ENCODE data around the gene TBC1D22A. TPM values are rescaled to one million over a fixed set of nuclear protein-coding genes. Genes with fewer than 3 reads are reported as not detected.
A peak's percentile ranks its signal among the peaks of the same experiment; 100 is the strongest.
"Not testable (repeated sequence)": the region's sequence is repeated elsewhere in the genome, so short reads cannot be mapped to it uniquely, and the experiment has no call there.

Gene TBC1D22A
- total RNA-seq, 4 donors from 2014 or later, result 9.2 to 45.3 (median 22.8) TPM

DNA sequence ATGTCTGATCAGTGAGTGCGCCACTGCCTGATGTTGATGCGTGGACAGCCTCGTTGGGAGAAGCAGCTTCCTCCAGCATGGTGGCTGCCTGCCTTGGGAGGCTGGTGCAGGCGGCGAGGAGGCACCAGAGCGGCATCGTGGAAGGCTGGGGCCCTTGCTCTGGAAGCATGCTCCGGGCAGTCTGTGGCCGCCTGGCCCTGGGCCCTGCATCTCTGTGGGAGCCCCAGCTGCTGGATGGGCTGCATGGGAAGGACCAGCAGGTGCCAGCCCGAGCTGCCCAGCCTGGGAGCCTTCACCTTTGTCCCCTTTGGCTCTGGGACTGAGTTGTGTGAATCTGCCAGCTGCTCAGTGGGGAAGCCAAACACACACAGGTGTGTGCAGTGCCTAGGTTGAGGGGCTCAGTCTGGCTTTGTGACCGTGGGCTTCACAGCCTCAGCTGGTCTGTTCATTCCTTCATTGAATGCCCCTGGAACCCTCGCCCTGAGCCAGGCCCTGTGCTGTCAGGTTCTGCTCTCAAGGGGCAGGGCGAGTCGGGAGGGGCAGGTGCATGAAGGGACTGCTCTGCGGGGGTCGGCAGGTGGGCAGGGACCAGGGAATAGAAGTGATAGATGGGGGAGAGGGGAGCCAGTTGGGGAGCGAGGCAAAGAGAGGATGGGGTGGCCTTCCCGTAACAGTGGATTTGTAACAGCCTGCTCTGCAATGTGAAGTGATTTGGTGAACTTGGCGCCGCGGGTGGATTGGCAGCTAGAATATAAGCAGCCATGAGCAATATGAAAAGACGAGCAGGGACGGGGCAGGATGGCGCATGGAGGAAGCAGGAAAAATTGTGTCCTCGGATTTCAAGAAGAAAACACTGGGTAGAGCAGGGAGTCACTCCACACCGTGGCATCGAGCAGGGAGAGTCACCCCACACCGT, 354.2 kb downstream of the TBC1D22A start:
- H3K27me3 ChIP-seq, result no peaks in the 10 kb centered on the region
- DNase-seq, result peak in 1 of 2 donors; percentile 10
- no peaks in the 10 kb centered on the region for H3K4me1 ChIP-seq
- no peaks in the 10 kb centered on the region for H3K9me3 ChIP-seq
- no peak overlapping the region for H3K27ac ChIP-seq
- no peak overlapping the region for H3K4me3 ChIP-seq
- TF ChIP-seq, protein P1, sequence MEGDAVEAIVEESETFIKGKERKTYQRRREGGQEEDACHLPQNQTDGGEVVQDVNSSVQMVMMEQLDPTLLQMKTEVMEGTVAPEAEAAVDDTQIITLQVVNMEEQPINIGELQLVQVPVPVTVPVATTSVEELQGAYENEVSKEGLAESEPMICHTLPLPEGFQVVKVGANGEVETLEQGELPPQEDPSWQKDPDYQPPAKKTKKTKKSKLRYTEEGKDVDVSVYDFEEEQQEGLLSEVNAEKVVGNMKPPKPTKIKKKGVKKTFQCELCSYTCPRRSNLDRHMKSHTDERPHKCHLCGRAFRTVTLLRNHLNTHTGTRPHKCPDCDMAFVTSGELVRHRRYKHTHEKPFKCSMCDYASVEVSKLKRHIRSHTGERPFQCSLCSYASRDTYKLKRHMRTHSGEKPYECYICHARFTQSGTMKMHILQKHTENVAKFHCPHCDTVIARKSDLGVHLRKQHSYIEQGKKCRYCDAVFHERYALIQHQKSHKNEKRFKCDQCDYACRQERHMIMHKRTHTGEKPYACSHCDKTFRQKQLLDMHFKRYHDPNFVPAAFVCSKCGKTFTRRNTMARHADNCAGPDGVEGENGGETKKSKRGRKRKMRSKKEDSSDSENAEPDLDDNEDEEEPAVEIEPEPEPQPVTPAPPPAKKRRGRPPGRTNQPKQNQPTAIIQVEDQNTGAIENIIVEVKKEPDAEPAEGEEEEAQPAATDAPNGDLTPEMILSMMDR (IDR thresholded peaks at IDR 0.05), result no peak
- no peak for TF ChIP-seq POLR2A (IDR thresholded peaks at IDR 0.05)
- intact Hi-C loops (cut with DNase I; ENCODE audit: low total_unique reads), result no loop called here
- no peaks in the 10 kb centered on the region for H3K36me3 ChIP-seq

DNA sequence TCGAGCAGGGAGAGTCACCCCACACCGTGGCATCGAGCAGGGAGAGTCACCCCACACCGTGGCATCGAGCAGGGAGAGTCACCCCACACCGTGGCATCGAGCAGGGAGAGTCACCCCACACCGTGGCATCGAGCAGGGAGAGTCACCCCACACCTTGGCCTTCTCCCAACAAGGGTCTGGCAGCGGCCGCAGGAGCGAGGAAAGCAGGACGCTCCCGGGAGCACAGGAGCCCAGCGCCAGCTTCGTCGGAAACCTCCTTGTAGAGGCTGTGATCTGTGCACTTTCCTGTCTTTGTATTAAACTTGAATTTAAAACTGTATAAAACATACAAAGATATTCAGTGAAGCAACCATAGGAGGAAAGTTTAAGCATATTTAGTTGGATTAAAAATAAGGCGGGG, 355.0 kb downstream of the TBC1D22A start:
- H3K27ac ChIP-seq; H3K27me3 ChIP-seq; H3K9me3 ChIP-seq; H3K4me1 ChIP-seq; H3K36me3 ChIP-seq; intact Hi-C loops (cut with DNase I; ENCODE audit: low total_unique reads); DNase-seq; H3K4me3 ChIP-seq: not testable (repeated sequence)

DNA sequence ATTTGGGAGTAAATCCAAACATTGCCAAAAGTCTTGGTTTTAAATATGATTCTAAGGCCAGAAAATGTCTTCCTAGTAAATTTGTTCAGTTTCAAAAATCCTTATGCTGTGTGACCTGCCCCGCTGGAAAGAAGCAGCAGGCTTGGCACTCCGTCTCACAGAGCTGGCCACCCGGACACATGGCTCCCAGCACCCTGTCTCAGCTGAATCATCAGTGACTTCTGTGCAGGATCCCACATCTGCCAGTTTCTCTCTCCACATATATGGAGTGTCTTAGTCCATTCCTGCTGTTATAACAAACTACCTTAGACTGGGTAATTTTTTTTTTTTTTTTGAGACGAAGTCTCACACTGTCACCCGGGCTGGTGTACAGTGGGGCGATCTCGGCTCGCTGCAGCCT, 356.7 kb downstream of the TBC1D22A start:
- no peak overlapping the region for H3K4me3 ChIP-seq
- DNase-seq, result no peak
- TF ChIP-seq, protein P1 (IDR thresholded peaks at IDR 0.05), result no peak
- no peak for TF ChIP-seq POLR2A (IDR thresholded peaks at IDR 0.05)
- H3K27ac ChIP-seq, result no peak overlapping the region
- H3K36me3 ChIP-seq, result no peaks in the 10 kb centered on the region
- intact Hi-C loops (cut with DNase I; ENCODE audit: low total_unique reads), result no loop called here
- no peaks in the 10 kb centered on the region for H3K9me3 ChIP-seq
- no peaks in the 10 kb centered on the region for H3K27me3 ChIP-seq
- no peaks in the 10 kb centered on the region for H3K4me1 ChIP-seq

DNA sequence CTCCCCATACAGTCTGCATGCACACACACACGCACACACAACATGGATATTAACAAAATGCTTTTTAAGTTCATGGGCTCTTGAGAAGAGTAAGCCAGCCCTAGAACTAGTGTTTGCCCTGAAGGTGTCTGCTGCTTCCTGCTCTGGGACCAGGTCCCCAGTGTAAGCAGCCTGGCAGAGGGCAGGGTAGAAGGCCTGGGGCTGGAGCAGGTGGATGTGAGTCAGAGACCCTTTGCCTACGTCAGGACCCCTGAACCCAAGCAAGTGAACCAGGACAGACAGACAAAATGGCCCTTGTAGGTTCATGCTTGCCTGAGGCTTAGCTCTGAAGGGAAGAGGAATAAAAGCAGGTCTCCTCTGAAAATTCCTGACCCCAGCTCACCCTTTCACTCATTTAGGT, 357.9 kb downstream of the TBC1D22A start:
- no peaks in the 10 kb centered on the region for H3K27me3 ChIP-seq
- H3K27ac ChIP-seq, result no peak overlapping the region
- intact Hi-C loops (cut with DNase I; ENCODE audit: low total_unique reads), result no loop called here
- H3K9me3 ChIP-seq, result no peaks in the 10 kb centered on the region
- H3K4me3 ChIP-seq, result no peak overlapping the region
- H3K36me3 ChIP-seq, result no peaks in the 10 kb centered on the region
- H3K4me1 ChIP-seq, result no peaks in the 10 kb centered on the region
- TF ChIP-seq POLR2A (IDR thresholded peaks at IDR 0.05), result no peak
- TF ChIP-seq, protein P1 (IDR thresholded peaks at IDR 0.05), result no peak
- no peak for DNase-seq

DNA sequence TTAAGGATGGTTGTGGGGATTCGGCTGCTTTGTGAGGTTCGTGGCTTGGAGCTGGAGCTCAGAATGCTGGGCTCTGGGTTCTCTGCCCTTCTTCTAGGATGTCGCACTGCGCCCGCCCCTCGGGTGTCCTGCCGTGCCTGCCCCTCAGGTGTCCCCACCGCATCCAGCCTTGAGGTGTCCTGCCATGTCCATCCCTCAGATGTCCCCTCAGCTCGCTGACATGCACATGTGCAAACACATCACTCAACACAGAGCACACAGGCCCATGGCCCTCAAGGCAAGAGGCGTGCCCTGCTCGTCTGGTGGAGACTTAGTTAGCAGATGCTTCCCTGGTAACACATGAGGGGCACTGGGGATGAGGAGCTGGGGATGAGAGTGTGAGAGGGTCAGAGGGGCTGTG, 359.3 kb downstream of the TBC1D22A start:
- TF ChIP-seq POLR2A (IDR thresholded peaks at IDR 0.05), result no peak
- TF ChIP-seq, protein P1 (IDR thresholded peaks at IDR 0.05), result no peak
- H3K27ac ChIP-seq, result no peak overlapping the region
- H3K9me3 ChIP-seq, result no peaks in the 10 kb centered on the region
- H3K36me3 ChIP-seq, result no peaks in the 10 kb centered on the region
- no peak overlapping the region for H3K4me3 ChIP-seq
- H3K4me1 ChIP-seq, result no peaks in the 10 kb centered on the region
- intact Hi-C loops (cut with DNase I; ENCODE audit: low total_unique reads), result no loop called here
- no peak for DNase-seq
- no peaks in the 10 kb centered on the region for H3K27me3 ChIP-seq
